ENCODE results near the gene KCNQ1. TPM values are rescaled to one million over a fixed set of nuclear protein-coding genes. Genes with fewer than 3 reads are reported as not detected.

KCNQ1 gene
- polyA plus RNA-seq, 1 donor (not counting 4 experiments of a cell fraction or from before 2014, with no cell fraction given), result not detected

DNA sequence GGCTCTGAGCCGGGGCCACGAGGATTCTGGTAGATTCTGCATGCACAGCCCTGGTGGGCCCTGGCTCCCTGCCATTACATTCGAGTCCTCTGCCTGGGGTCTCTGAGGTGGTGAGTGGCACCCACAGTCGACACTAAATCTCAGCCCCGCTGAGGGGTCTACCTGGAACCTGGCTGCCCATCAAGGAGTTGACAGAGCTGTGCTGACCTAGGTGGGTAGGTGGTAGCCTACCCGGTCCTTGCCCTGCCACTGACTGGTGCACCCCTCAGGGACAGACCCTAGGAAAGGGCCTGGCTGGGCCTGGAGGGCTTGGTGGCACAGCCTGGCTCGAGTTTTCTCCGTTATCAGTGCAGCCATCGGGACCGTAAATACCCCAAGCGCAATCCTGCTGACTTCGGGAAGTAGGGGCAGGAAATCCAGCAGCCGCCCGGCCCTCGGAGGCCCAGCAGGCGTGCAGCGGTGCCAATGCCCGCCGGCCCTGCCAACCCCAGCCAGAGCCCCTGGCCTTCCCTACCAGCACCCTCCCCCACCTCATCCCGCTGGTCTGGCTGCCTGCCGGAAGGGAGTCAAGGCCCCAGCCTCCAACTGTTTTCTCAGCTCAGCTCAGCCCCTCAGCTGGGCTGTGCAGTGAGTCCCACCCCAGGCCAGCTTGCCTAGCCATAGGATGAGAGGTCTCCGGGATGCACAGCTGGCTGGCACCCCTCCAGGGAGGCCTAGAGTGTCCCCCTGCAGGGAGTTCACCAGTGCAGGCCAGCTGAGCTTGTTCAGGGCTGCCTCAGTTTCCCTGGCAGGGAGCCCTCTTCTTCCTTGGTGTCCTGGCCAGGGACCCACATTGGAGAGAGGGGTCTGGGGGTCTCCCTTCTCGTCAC lies 335.4 kb downstream of the KCNQ1 start:
- DNase-seq (ENCODE audit: low read depth, low spot score) (no peak), FAIRE-seq (no peak)
- Histone ChIP-seq H3K4me3 (ENCODE audit: control insufficient read depth in 2 of 3, extremely low read depth in 1 of 3, insufficient read depth in 2 of 3, low read depth in 1 of 3, low read length in 3 of 3) (no peak overlapping the region), H3K9ac (ENCODE audit: control insufficient read depth, extremely low read depth, insufficient read depth, low read length) (no peak overlapping the region), H3K27me3 (ENCODE audit: control insufficient read depth, extremely low read depth, insufficient read depth, low read length) (peaks cover 28% of the 10 kb centered on the region), H3K79me2 (ENCODE audit: control insufficient read depth, insufficient read depth, low read length) (no peaks in the 10 kb centered on the region), H3K36me3 (ENCODE audit: control insufficient read depth in 2 of 2, extremely low read depth in 1 of 2, insufficient read depth in 2 of 2, low read length in 2 of 2) (no peaks in the 10 kb centered on the region), H3K9me1 (ENCODE audit: control insufficient read depth, extremely low read depth, insufficient read depth, low read length) (no peaks in the 10 kb centered on the region), H3K4me2 (ENCODE audit: control insufficient read depth, extremely low read depth, insufficient read depth, low read depth, low read length) (no peak overlapping the region), H3K27ac (ENCODE audit: control insufficient read depth, insufficient read depth, low read length) (no peak overlapping the region), H2AFZ (ENCODE audit: control insufficient read depth, low read length) (no peak overlapping the region), H3K4me1 (ENCODE audit: control insufficient read depth, extremely low read depth, insufficient read depth, low read length) (peaks cover 9% of the 10 kb centered on the region), H3K9me3 (ENCODE audit: control insufficient read depth, low read depth, low read length) (no peaks in the 10 kb centered on the region), H4K20me1 (ENCODE audit: control insufficient read depth, extremely low read depth, insufficient read depth, low read length) (no peaks in the 10 kb centered on the region)
- no peak for TF ChIP-seq EZH2 (IDR thresholded peaks at IDR 0.05; ENCODE audit: low read length)
- TF ChIP-seq, protein P1, sequence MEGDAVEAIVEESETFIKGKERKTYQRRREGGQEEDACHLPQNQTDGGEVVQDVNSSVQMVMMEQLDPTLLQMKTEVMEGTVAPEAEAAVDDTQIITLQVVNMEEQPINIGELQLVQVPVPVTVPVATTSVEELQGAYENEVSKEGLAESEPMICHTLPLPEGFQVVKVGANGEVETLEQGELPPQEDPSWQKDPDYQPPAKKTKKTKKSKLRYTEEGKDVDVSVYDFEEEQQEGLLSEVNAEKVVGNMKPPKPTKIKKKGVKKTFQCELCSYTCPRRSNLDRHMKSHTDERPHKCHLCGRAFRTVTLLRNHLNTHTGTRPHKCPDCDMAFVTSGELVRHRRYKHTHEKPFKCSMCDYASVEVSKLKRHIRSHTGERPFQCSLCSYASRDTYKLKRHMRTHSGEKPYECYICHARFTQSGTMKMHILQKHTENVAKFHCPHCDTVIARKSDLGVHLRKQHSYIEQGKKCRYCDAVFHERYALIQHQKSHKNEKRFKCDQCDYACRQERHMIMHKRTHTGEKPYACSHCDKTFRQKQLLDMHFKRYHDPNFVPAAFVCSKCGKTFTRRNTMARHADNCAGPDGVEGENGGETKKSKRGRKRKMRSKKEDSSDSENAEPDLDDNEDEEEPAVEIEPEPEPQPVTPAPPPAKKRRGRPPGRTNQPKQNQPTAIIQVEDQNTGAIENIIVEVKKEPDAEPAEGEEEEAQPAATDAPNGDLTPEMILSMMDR (optimal IDR thresholded peaks at IDR 0.05 in 1 of 3, IDR thresholded peaks at IDR 0.05 in 1 of 3, conservative IDR thresholded peaks at IDR 0.05 in 1 of 3; ENCODE audit: extremely low read depth in 1 of 3, insufficient read depth in 2 of 3, low read length in 3 of 3), result no peak
- dilution Hi-C loops (cut with MboI; ENCODE audit: extremely low pct_ligation_motif_present, low sequenced_read_pairs), result no loop called here

- Histone ChIP-seq H3K27ac (ENCODE audit: control insufficient read depth, insufficient read depth, low read length) (no peak overlapping the region), H3K9ac (ENCODE audit: control insufficient read depth, extremely low read depth, insufficient read depth, low read length) (no peak overlapping the region), H3K36me3 (ENCODE audit: control insufficient read depth in 2 of 2, extremely low read depth in 1 of 2, insufficient read depth in 2 of 2, low read length in 2 of 2) (no peaks in the 10 kb centered on the region), H3K79me2 (ENCODE audit: control insufficient read depth, insufficient read depth, low read length) (no peaks in the 10 kb centered on the region), H3K4me2 (ENCODE audit: control insufficient read depth, extremely low read depth, insufficient read depth, low read depth, low read length) (no peak overlapping the region), H2AFZ (ENCODE audit: control insufficient read depth, low read length) (no peak overlapping the region), H4K20me1 (ENCODE audit: control insufficient read depth, extremely low read depth, insufficient read depth, low read length) (no peaks in the 10 kb centered on the region), H3K27me3 (ENCODE audit: control insufficient read depth, extremely low read depth, insufficient read depth, low read length) (peaks cover 25% of the 10 kb centered on the region), H3K4me1 (ENCODE audit: control insufficient read depth, extremely low read depth, insufficient read depth, low read length) (peaks cover 9% of the 10 kb centered on the region), H3K9me3 (ENCODE audit: control insufficient read depth, low read depth, low read length) (no peaks in the 10 kb centered on the region), H3K9me1 (ENCODE audit: control insufficient read depth, extremely low read depth, insufficient read depth, low read length) (no peaks in the 10 kb centered on the region), H3K4me3 (ENCODE audit: control insufficient read depth in 2 of 3, extremely low read depth in 1 of 3, insufficient read depth in 2 of 3, low read depth in 1 of 3, low read length in 3 of 3) (no peak overlapping the region)
- dilution Hi-C loops (cut with MboI; ENCODE audit: extremely low pct_ligation_motif_present, low sequenced_read_pairs), result no loop called here
- DNase-seq (ENCODE audit: low read depth, low spot score) (no peak), FAIRE-seq (no peak)
- TF ChIP-seq EZH2 (IDR thresholded peaks at IDR 0.05; ENCODE audit: low read length), result no peak
- TF ChIP-seq, protein P1 (optimal IDR thresholded peaks at IDR 0.05 in 1 of 3, IDR thresholded peaks at IDR 0.05 in 1 of 3, conservative IDR thresholded peaks at IDR 0.05 in 1 of 3; ENCODE audit: extremely low read depth in 1 of 3, insufficient read depth in 2 of 3, low read length in 3 of 3), result no peak
Measured at GRCh38 chr11:2780850-2781407, 336.1 kb downstream of the KCNQ1 start.

All from keratinocyte (primary cell).